GM12875 (cell line): ENCODE data around the gene LCE1F.

Experiments used
- H3K4me3 ChIP-seq: one replicate; pipeline ENCODE4 v1.5.1; 2011; ENCODE audit warnings: low read depth, low read length, control low read depth
- TF ChIP-seq, protein P1 (sequence below): IDR thresholded peaks from 2 replicates; pipeline ENCODE4 v1.5.1; 2011; ENCODE audit warnings: low read depth, mild to moderate bottlenecking, control low read depth, inconsistent platforms, low read length, moderate library complexity, borderline replicate concordance; ENCODE audit not compliant: insufficient read depth

The LCE1F gene, protein sequence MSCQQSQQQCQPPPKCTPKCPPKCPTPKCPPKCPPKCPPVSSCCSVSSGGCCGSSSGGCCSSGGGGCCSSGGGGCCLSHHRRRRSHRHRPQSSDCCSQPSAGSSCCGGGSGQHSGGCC

DNA sequence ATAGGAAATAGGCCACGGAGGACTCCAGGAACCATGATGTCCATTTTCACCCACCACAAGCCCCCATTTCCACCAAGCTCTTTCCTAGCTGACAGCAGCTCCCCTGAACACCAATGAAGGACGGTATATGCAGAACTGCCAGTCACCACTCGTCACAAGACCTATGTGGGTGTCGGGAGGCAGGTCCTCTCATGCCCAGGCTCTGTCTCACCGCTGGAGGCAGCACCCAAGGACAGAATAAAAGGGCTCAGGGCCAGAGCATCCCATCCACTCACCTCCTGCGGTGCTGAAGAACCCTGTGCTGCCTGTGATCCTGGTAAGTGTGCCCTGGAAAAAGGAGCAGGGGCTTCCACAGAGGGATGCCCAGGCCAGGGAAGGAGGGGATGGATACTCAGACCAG lies at the start of gene LCE1F:
Gene LCE1F (plus strand): TSS at position 266 of the 400 bp plus-strand sequence. CDS start 1,232 bp downstream, outside the sequence.
- TF ChIP-seq, protein P1, sequence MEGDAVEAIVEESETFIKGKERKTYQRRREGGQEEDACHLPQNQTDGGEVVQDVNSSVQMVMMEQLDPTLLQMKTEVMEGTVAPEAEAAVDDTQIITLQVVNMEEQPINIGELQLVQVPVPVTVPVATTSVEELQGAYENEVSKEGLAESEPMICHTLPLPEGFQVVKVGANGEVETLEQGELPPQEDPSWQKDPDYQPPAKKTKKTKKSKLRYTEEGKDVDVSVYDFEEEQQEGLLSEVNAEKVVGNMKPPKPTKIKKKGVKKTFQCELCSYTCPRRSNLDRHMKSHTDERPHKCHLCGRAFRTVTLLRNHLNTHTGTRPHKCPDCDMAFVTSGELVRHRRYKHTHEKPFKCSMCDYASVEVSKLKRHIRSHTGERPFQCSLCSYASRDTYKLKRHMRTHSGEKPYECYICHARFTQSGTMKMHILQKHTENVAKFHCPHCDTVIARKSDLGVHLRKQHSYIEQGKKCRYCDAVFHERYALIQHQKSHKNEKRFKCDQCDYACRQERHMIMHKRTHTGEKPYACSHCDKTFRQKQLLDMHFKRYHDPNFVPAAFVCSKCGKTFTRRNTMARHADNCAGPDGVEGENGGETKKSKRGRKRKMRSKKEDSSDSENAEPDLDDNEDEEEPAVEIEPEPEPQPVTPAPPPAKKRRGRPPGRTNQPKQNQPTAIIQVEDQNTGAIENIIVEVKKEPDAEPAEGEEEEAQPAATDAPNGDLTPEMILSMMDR = peak; percentile 14; the same call in 1 of the 2 replicates
- H3K4me3 ChIP-seq = no peak within 1 kb of the TSS

DNA sequence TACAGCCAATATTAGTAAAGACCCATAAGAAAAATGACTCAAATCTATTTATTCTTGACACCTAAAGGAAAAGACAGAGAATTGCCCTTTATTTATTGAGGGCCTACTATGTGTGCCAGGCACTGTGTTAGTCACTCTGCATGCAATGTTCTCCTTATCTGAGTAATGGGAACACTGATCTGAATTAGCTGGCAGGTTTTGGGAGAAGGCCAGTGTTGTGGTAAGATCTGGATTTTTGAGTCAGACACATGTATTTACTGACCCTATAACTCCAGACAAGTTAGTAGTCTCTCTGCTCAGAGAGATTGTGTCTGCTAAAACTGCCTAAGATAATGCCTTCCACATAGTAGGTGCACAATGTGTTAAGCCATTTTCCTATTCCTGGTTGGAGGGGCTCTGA lies 49.7 kb upstream of the LCE1F start:
- no peak overlapping the region for H3K4me3 ChIP-seq
- TF ChIP-seq, protein P1 = no peak

DNA sequence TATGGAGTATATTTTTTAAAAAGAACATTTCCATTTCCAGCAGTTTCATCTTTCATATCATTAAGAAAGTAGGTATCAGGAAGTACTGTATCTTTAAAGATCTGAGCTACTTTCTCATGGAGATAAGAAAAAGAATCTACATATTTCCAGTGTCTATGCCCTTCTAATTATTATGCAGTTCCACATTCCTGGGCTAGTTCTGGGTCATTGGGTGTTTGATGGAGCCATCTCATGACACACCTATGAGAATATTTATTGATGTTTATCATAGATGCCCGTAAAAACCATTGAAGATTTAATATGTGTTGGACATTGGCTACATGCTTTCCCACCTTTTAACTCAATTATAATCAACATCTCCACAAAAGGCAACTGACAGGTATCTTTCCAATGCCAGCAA lies 46.0 kb upstream of the LCE1F start:
- TF ChIP-seq, protein P1 = no peak
- H3K4me3 ChIP-seq = no peak overlapping the region

DNA sequence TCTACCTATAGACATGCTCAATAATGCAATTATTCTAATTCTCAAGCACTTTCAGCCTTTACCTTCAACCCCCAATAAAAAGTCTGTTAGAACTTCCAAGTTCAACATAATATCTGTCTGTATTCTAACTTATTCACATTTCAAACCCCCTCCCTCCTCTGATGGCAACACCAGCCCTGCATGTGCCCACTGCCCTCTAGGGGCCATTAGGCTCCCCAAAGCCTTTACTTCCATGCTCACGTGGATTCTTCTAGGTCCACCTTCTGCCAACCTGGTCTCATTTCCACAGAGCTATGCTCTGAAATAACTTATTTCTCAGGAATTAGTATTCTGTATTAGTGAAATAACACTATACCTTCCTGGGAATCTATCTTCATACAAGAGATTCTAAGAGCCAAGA lies 39.3 kb upstream of the LCE1F start:
- TF ChIP-seq, protein P1 = peak; percentile 34; the same call in 1 of the 2 replicates
- no peak overlapping the region for H3K4me3 ChIP-seq

DNA sequence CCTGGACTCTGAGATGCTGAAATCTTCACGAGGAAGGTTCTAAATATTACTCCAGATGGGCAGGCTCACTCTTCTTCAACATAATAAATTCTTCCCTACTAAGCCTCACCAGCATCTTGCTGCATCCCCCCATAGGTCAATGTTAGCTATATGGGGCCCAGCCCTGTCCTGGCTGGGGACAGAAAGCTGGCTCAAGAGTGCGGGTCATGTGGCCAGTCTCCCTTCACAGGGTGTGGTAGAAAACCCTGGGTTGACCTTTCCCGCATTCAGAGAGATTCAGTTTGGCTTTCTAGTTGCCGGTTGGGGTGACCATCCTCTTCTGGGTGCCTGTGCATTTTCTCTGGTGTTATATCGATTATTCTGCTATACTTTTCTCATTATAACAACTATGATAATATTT lies 36.9 kb upstream of the LCE1F start:
- TF ChIP-seq, protein P1 = no peak
- H3K4me3 ChIP-seq = no peak overlapping the region

DNA sequence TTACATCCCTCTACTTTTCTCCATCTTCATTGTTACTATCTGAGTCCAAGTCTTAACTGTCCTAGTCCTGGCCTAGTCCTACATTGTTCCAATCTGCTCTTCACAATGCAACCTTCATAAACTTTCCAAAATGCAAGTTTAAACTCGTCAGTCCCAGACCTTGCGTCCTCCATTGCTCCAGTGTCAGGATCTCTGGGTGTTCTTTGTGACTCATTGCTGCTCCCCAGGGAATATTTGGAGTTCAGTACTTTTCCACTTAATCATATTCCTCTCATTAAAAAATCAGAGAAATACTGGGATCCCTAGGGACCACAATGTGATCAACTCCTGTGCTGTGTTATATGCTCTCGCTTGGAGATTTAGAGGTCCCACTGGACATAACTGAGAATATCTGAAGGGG lies 35.1 kb upstream of the LCE1F start:
- TF ChIP-seq, protein P1 = no peak
- no peak overlapping the region for H3K4me3 ChIP-seq

DNA sequence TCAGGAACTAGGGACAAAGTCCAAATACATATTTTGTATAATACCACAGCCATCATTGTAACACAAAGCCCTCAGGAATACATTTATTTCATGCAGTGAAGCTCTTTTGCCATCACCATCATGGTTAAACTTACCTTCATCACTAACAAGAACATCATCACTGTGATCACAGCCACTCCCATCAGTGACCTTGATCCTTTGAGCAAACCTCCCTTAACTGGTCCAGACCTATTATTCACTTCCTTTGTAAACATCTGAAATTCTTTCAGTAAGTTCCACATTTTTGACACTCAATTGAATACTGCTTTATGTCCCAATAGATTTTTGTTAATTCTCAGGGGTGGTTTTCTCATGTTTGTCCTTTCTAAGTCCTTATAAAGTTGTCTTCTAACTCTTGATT lies 33.3 kb upstream of the LCE1F start:
- no peak overlapping the region for H3K4me3 ChIP-seq
- TF ChIP-seq, protein P1 = no peak
